T-helper 9 cell (primary cell): Measurements from ENCODE around the gene SPRED3.

Experiments used
- DNase-seq: peaks from one replicate; pipeline ENCODE4 v3.0.0-alpha.2; 2020

Gene SPRED3

GRCh38 chr19:38373907-38374331, 14.6 kb upstream of the SPRED3 start:
- no peak for DNase-seq

GRCh38 chr19:38374332-38375097, 14.0 kb upstream of the SPRED3 start, which contains the start of gene PSMD8:
TSS of gene PSMD8 (plus strand) at chr19:38374571. CDS start at chr19:38374602, 31 bp downstream.
- peak; percentile 95 for DNase-seq

DNA sequence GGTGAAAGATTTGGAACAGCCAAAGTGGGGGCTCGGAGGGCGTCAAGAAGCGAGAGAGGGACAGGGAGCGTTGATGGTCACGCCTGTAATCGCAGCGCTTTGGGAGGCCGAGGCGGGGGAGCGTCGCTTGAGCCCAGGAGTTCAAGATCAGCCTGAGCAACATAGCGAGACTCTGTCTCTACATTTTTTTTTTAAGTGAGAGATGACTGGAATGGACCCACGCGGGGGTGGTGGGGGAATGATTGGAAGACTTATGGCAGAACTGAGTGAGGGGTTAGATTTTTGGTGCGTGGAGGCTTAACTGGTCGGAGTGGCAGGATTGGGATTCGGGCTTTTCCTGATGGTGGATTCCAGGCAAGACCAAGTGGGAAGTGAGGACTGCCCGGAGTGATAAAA, 13.4 kb upstream of the SPRED3 start:
- no peak for DNase-seq

- DNase-seq, result no peak
Observed at GRCh38 chr19:38375748-38376147, 12.7 kb upstream of the SPRED3 start.

DNA sequence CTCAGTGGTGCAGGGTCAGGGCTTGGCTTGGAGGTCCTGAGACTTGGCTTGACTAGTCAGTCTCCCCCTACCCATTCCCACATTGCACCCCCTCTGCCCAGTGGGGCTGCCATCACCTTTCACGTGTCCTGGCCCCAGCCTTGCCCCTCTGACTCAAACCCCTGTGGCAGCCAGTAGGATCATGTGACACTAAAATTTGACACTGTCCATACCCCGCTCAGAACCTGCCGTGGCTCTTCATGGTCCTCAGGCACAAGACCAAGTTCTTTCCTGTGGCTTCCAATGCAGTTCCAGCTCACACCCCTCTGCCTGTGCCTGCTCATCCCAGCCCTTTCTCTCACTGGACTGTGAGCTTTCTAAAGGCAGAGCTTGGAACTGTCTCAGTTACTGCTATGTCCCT, 11.9 kb upstream of the SPRED3 start:
- DNase-seq, result no peak

- DNase-seq, result no peak
Observed at GRCh38 chr19:38377052-38377451, 11.4 kb upstream of the SPRED3 start.

DNA sequence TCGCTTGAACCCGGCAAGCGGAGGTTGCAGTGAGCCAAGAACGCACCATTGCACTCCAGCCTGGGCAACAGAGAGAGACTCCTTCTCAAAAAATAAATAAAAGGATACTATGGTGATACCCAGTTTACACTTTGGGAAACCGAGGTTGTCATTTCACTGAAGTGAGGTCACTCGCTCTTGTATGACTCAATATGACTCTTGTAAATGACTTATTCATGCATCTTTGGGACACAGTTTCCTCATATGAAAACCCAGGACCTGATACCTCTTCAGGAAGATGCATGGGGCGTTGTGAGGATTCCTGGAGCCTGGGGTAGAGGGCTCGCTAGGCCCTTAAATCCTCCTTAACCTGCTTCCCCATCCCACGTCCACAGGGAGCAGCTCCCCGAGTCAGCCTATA, 9.6 kb upstream of the SPRED3 start:
- no peak for DNase-seq

DNA sequence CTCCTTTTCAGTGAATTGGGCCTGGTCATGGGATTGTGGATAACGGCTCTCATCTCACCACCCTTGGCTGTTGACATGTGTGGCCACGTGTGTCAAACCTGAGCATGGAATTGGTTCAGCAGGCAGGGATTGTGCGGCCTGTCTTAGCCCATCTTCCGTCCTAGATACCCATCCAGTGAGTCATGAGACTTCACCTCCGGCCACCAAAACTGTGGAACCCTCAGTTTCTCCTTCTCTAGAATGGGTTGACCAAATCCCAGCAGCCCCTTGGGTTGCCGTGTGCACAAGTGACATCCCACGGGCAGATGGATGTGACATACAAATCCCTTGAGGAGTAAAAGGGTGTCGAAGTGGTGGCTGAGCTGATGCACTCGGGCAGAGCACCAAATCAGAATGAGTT, 7.4 kb upstream of the SPRED3 start:
- no peak for DNase-seq

GRCh38 chr19:38383184-38383583, 5.3 kb upstream of the SPRED3 start:
- DNase-seq, result no peak

GRCh38 chr19:38383743-38384142, 4.8 kb upstream of the SPRED3 start:
- no peak for DNase-seq

GRCh38 chr19:38384209-38385027, 4.1 kb upstream of the SPRED3 start:
- DNase-seq, result no peak

DNA sequence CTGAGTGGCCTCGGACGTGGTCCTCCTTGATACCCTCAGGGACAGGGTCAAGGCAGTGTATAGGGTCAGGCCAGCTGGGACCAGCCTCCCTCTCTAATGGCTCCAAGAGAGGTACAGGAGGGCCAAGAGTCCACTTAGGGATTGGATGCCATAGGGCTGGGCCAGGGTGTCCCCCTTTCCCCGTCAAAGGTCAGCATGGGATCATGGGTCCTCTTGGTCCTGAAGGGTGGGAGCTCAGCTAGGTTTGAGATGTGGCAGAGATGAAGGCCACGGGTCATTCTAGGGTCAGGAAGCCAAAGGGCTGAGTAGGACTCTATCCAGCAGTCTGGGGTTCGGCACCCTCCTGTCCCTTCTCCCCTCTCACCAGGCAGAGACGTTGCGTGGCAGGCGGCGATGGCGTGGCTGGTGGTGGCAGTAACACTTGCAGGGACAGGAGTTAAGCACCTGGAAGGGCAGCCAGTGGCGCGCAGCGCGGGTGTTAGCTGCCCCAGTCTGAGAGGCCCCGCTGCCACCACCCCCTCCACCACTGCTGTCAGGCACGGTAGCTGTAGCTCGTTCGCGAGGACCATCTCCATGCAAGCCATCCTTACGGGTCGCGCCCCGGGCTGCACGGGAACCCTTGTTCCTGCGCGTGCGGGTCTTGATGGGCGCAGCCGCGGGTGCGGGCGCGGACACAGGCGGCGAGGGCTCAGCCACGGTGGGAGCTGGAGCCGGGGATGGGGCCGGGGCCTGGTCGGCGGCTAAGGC, 3.3 kb upstream of the SPRED3 start:
- DNase-seq, result no peak

GRCh38 chr19:38385804-38386257, 2.7 kb upstream of the SPRED3 start:
- no peak for DNase-seq

GRCh38 chr19:38386300-38386970, 2.1 kb upstream of the SPRED3 start:
- DNase-seq, result no peak

GRCh38 chr19:38386971-38387549, 1.4 kb upstream of the SPRED3 start:
- DNase-seq, result no peak

GRCh38 chr19:38387550-38388348, 748 bp upstream of the SPRED3 start, which contains the start of gene GGN:
TSS of gene GGN (minus strand) at chr19:38388034. CDS start at chr19:38387261, 773 bp downstream.
- peak; percentile 77 for DNase-seq

DNA sequence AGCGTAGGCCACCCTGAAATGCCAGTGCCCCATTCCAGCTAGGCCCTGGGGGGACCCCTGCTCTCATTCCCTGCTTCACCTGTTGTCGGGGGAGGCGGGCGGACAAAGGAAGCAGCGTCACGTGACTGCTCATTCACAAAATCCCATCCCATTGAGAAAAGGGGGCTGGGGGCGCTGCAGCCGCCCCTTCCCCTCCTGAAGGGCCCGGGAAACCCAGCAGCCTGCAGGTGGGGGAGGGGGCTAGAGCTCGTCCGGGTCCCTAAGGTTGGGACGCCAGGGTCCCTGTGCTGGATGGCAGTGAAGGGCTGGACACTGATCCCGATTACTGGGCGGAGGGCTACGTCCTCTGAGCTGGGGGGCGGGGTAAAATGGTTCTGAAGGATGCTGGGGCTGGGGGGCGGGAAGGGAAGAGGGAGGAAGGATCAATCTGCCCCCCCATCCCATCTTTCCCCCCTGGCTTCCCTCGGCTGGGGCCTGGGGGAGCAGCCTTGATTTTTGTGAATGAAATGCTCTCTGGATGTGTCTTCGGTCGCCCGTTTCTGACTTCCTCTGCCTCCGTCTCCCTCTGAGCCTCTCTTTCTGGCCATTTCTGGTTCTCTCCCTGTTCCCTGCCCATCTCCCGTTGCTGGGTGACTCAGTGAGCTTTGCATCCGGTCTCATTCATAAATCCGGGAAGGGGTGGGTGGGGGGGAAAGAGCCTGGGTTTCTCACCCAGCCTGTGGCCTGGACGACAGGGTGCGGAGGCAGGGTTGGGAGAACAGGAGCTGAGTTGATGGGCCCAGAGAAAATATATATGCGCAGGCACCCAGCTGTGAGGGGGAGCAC, 816 bp downstream of the SPRED3 start:
- DNase-seq, result no peak

DNA sequence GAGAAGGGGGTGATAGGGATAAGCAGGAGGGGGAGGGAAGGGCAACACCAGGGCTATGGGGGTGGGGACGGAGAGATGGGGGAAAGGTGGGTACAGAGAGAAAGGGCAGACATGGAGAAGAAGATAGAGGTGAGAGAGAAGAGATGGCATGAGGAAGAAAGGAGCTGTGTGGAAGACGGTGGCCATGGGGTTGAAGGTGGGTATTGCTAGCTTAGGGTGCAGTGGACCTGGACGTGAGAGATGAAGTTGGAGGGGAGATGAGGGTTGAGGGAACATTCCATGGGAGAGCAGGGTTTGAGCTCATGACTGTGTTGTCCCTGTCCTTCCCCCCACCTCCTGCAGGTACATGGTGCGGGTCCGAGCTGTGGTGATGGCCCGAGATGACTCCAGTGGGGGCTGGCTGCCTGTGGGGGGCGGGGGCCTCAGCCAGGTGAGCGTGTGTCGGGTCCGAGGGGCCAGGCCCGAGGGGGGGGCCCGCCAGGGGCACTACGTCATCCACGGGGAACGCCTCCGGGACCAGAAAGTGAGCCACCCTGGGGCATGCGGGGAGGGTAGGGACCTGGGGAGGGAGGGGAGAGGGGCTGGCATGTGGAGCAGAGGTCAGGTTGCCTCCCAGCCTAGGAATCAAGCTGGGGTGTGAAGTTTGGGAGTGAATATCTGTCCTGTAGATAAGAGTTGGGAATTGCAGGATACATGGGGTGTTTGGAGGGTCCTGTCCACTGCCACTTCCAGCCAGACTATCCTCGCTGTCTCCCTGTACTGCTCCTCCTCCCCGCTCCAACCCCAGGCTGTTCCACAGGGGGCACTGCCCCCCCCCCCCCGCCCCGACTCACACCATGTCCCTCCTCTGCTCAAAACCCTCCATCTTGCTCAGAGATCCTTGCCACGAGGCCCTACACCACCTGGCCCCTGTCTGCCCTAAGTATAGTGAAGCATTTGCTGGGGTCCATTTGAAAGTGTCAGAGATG, 1.7 kb downstream of the SPRED3 start:
- DNase-seq, result no peak

GRCh38 chr19:38391911-38392464, 3.5 kb downstream of the SPRED3 start:
- DNase-seq, result no peak
